IMR-90 (cell line): Measurements from ENCODE around the gene ORM1. TPM values are rescaled to one million over a fixed set of nuclear protein-coding genes. Genes with fewer than 3 reads are reported as not detected.

Experiments used
- ATAC-seq: fragments of 200-7000 bp; cut with Tn5 transposase; 2 replicates; pipeline ENCODE4 v1.9.1; 2020; ENCODE audit warnings: low read depth, mild to moderate bottlenecking, moderate library complexity
- BruUV-seq: library from RNA; stranded (reverse); fragments of 400-500 nt; replicated peaks from 2 replicates; lab custom pipeline; 2021; lab: Mats Ljungman, UMichigan
- CTCF ChIA-PET: fragments of 300-600 bp; formaldehyde crosslinking; extraction: SDS; loops from one replicate; lab custom pipeline; 2021; ENCODE audit warnings: antibody characterized with exemption; lab: Yijun Ruan, JAX
- POLR2A ChIA-PET: fragments of 300-600 bp; sonication (Branson Sonifier 250); formaldehyde crosslinking; loops from one replicate; lab custom pipeline; 2022; ENCODE audit warnings: antibody characterized with exemption; ENCODE audit not compliant: unreplicated experiment; lab: Charles Lee
- DNase-seq: peaks from one replicate; pipeline ENCODE4 v3.0.0; 2013
- H2AFZ ChIP-seq: replicated peaks from 2 replicates; pipeline ENCODE3; 2013; ENCODE audit warnings: low read length, mild to moderate bottlenecking; ENCODE audit not compliant: poor library complexity
- H2AK5ac ChIP-seq: 2 replicates; pipeline ENCODE4 v1.6.1; 2013; ENCODE audit warnings: low read depth, low read length, inconsistent platforms
- H2AK9ac ChIP-seq: replicated peaks from 2 replicates; pipeline ENCODE3; 2013; ENCODE audit warnings: mild to moderate bottlenecking, low read depth, low read length, moderate library complexity; ENCODE audit not compliant: poor library complexity
- H2BK120ac ChIP-seq: 2 replicates; pipeline ENCODE4 v1.6.1; 2013; ENCODE audit warnings: low read depth, low read length, inconsistent platforms
- H2BK15ac ChIP-seq: 3 replicates; pipeline ENCODE4 v1.6.1; 2013; ENCODE audit warnings: low read depth, low read length, inconsistent platforms
- H2BK20ac ChIP-seq: 2 replicates; pipeline ENCODE4 v1.6.1; 2013; ENCODE audit warnings: low read depth, mild to moderate bottlenecking, inconsistent platforms, low read length, moderate library complexity
- H2BK5ac ChIP-seq: 2 replicates; pipeline ENCODE4 v1.6.1; 2013; ENCODE audit warnings: mild to moderate bottlenecking, low read depth, low read length, inconsistent platforms; ENCODE audit not compliant: poor library complexity, severe bottlenecking
- H3K14ac ChIP-seq: replicated peaks from 2 replicates; pipeline ENCODE4 v1.6.1; 2013; ENCODE audit warnings: low read depth, low read length, inconsistent platforms
- H3K18ac ChIP-seq: 2 replicates; pipeline ENCODE4 v1.6.1; 2013; ENCODE audit warnings: low read depth, low read length, control low read depth
- H3K23ac ChIP-seq: 2 replicates; pipeline ENCODE4 v1.6.1; 2013; ENCODE audit warnings: low read depth, low read length, inconsistent platforms
- H3K27ac ChIP-seq: 2 replicates; pipeline ENCODE4 v1.5.1; 2013; ENCODE audit warnings: mild to moderate bottlenecking, control low read depth, low read length; ENCODE audit not compliant: insufficient read depth
- H3K27me3 ChIP-seq: 2 replicates; pipeline ENCODE4 v1.6.1; 2013; ENCODE audit warnings: low read length; ENCODE audit not compliant: control insufficient read depth, insufficient read depth
- H3K36me3 ChIP-seq: 2 replicates; pipeline ENCODE4 v1.6.1; 2013; ENCODE audit warnings: low read length, mixed read lengths; ENCODE audit not compliant: control insufficient read depth, insufficient read depth
- H3K4ac ChIP-seq: 2 replicates; pipeline ENCODE4 v1.6.1; 2013; ENCODE audit warnings: low read depth, low read length, inconsistent platforms
- H3K4me1 ChIP-seq: 2 replicates; pipeline ENCODE4 v1.6.1; 2013; ENCODE audit warnings: low read length, mixed read lengths; ENCODE audit not compliant: control insufficient read depth, insufficient read depth
- H3K4me2 ChIP-seq: 2 replicates; pipeline ENCODE4 v1.6.1; 2013; ENCODE audit warnings: low read depth, mild to moderate bottlenecking, control low read depth, low read length, moderate library complexity
- H3K4me3 ChIP-seq: 2 replicates; pipeline ENCODE4 v1.5.1; 2013; ENCODE audit warnings: low read depth, mild to moderate bottlenecking, control low read depth, low read length, moderate library complexity; ENCODE audit not compliant: insufficient read depth
- H3K56ac ChIP-seq: 2 replicates; pipeline ENCODE4 v1.6.1; 2013; ENCODE audit warnings: low read length, inconsistent platforms; ENCODE audit not compliant: insufficient read depth; ENCODE audit errors: extremely low read depth
- H3K79me1 ChIP-seq, 2 experiments: 2 replicates each; pipeline ENCODE4 v1.6.1; 2013; ENCODE audit warnings: low read length in 2 of 2, inconsistent platforms in 1 of 2, low read depth in 1 of 2
- H3K9ac ChIP-seq: 2 replicates; pipeline ENCODE4 v1.6.1; 2013; ENCODE audit warnings: low read depth, low read length, control low read depth
- H3K9me1 ChIP-seq: 2 replicates; pipeline ENCODE4 v1.6.1; 2013; ENCODE audit warnings: low read length, inconsistent platforms; ENCODE audit not compliant: insufficient read depth
- H3K9me3 ChIP-seq: 2 replicates; pipeline ENCODE4 v1.6.1; 2013; ENCODE audit warnings: low read length; ENCODE audit not compliant: control insufficient read depth, insufficient read depth
- H4K20me1 ChIP-seq: 2 replicates; pipeline ENCODE4 v1.6.1; 2013; ENCODE audit warnings: low read length, inconsistent platforms; ENCODE audit not compliant: insufficient read depth
- H4K5ac ChIP-seq: 2 replicates; pipeline ENCODE4 v1.6.1; 2013; ENCODE audit warnings: mild to moderate bottlenecking, low read depth, low read length, control low read depth
- H4K8ac ChIP-seq, 2 experiments: 2 replicates each; pipeline ENCODE4 v1.6.1; 2013; ENCODE audit warnings: low read depth in 2 of 2, low read length in 2 of 2, control low read depth in 1 of 2, inconsistent platforms in 1 of 2
- H4K91ac ChIP-seq: 2 replicates; pipeline ENCODE4 v1.6.1; 2013; ENCODE audit warnings: low read depth, low read length, inconsistent platforms; ENCODE audit not compliant: insufficient read depth
- BHLHE40 ChIP-seq: fragments of 150-350 bp; IDR thresholded peaks from 2 replicates; pipeline ENCODE4 v1.6.1; 2016; ENCODE audit warnings: mild to moderate bottlenecking, low read depth, low read length
- CEBPB ChIP-seq: IDR thresholded peaks from 2 replicates; pipeline ENCODE4 v1.6.1; 2012; ENCODE audit warnings: low read depth, low read length, improper control_type of control experiment
- CHD1 ChIP-seq: IDR thresholded peaks from 2 replicates; pipeline ENCODE4 v1.6.1; 2012; ENCODE audit warnings: low read depth, low read length, improper control_type of control experiment
- CTCF ChIP-seq: conservative IDR thresholded peaks from 2 replicates; pipeline ENCODE4 v1.5.1; 2012; ENCODE audit warnings: mild to moderate bottlenecking, low read depth, low read length, improper control_type of control experiment
- ELK1 ChIP-seq: fragments of 150-350 bp; IDR thresholded peaks from 2 replicates; pipeline ENCODE4 v1.6.1; 2016; ENCODE audit warnings: low read depth, mild to moderate bottlenecking, low read length, moderate library complexity, borderline replicate concordance
- FOS ChIP-seq: fragments of 150-350 bp; IDR thresholded peaks from 2 replicates; pipeline ENCODE4 v1.6.1; 2016; ENCODE audit warnings: low read depth, low read length
- MAFK ChIP-seq: IDR thresholded peaks from 2 replicates; pipeline ENCODE4 v1.6.1; 2012; ENCODE audit warnings: low read depth, low read length, improper control_type of control experiment
- MAZ ChIP-seq: IDR thresholded peaks from 2 replicates; pipeline ENCODE4 v1.6.1; 2012; ENCODE audit warnings: low read depth, mild to moderate bottlenecking, low read length, improper control_type of control experiment, moderate library complexity, borderline replicate concordance
- MXI1 ChIP-seq: IDR thresholded peaks from 2 replicates; pipeline ENCODE4 v1.6.1; 2012; ENCODE audit warnings: low read depth, mild to moderate bottlenecking, low read length, moderate library complexity, borderline replicate concordance
- NFE2L2 ChIP-seq: fragments of 150-350 bp; IDR thresholded peaks from 2 replicates; pipeline ENCODE4 v1.6.1; 2016; ENCODE audit warnings: low read depth, mild to moderate bottlenecking, low read length
- POLR2A ChIP-seq: IDR thresholded peaks from 2 replicates; pipeline ENCODE4 v1.6.1; 2012; ENCODE audit warnings: mild to moderate bottlenecking, low read depth, low read length
- RAD21 ChIP-seq: IDR thresholded peaks from 2 replicates; pipeline ENCODE4 v1.6.1; 2012; ENCODE audit warnings: low read length, improper control_type of control experiment
- RCOR1 ChIP-seq: IDR thresholded peaks from 2 replicates; pipeline ENCODE4 v1.6.1; 2012; ENCODE audit warnings: mild to moderate bottlenecking, low read length, improper control_type of control experiment; ENCODE audit not compliant: insufficient replicate concordance
- RFX5 ChIP-seq: IDR thresholded peaks from 2 replicates; pipeline ENCODE4 v1.8.0; 2012; ENCODE audit warnings: low read depth, mild to moderate bottlenecking, low read length, moderate library complexity
- SMC3 ChIP-seq: fragments of 150-350 bp; IDR thresholded peaks from 2 replicates; pipeline ENCODE4 v1.6.1; 2016; ENCODE audit warnings: low read depth, mild to moderate bottlenecking, antibody characterized with exemption, low read length, moderate library complexity
- USF2 ChIP-seq: fragments of 150-350 bp; IDR thresholded peaks from 2 replicates; pipeline ENCODE4 v1.6.1; 2017; ENCODE audit warnings: mild to moderate bottlenecking, antibody characterized with exemption, low read length, low read depth
- WGBS, 2 experiments: methylation state at CpG; one replicate each; pipeline versions ENCODE4 v1.1.5 to v1.1.7; 2013; ENCODE audit warnings: missing lambda C conversion rate in 2 of 2; ENCODE audit not compliant: insufficient read length in 1 of 2; ENCODE audit errors: extremely low coverage in 2 of 2; 5-methylcytosine and 5-hydroxymethylcytosine counted together
- dilution Hi-C: fragments of 300-500 bp; cut with HindIII; formaldehyde crosslinking; loops from one replicate; pipeline ENCODE4 v1.14.3; 2018; ENCODE audit warnings: low sequenced_read_pairs; ENCODE audit not compliant: unreplicated experiment
- in situ Hi-C: fragments of 300-500 bp; cut with MboI; formaldehyde crosslinking; loops from 3 replicates; pipeline ENCODE4 v1.14.3; 2019; ENCODE audit warnings: low sequenced_read_pairs, inconsistent platforms, mixed read lengths
- intact Hi-C: fragments of 100-400 bp; cut with micrococcal nuclease; formaldehyde crosslinking; loops from 2 replicates; pipeline ENCODE4 v1.10.0; 2022
- polyA plus RNA-seq, 3 experiments: library from polyadenylated mRNA; depleted of rRNA; stranded (reverse); fragments of >200 nt; gene quantifications; 2 replicates each; pipeline ENCODE4 v1.2.3, GENCODE V29; 2012; ENCODE audit warnings: low replicate concordance in 1 of 3
- total RNA-seq: library from RNA; depleted of rRNA; stranded (reverse); fragments of >200 nt; gene quantifications from 2 replicates; pipeline ENCODE4 v1.2.3, GENCODE V29; 2012

Gene ORM1
- total and polyA plus RNA-seq, 2 of the 4 experiments (the other 2 are of a cell fraction), result 0.18 TPM; not detected in 1

- no peak overlapping the region for H3K9ac ChIP-seq
- no peak overlapping the region for H2BK120ac ChIP-seq
- no peak overlapping the region for H4K8ac ChIP-seq
- H4K91ac ChIP-seq, result no peak overlapping the region
- no peaks in the 10 kb centered on the region for H4K20me1 ChIP-seq
- no peak overlapping the region for H2AK5ac ChIP-seq
- TF ChIP-seq MAZ, result no peak
- TF ChIP-seq NFE2L2, result no peak
- no peak for TF ChIP-seq CHD1
- no peak for TF ChIP-seq MXI1
- TF ChIP-seq SMC3, result no peak
- TF ChIP-seq RCOR1, result no peak
- no peak for TF ChIP-seq ELK1
- no peak for TF ChIP-seq CTCF
- no peak for TF ChIP-seq POLR2A
- TF ChIP-seq RAD21, result no peak
- TF ChIP-seq MAFK, result no peak
- TF ChIP-seq USF2, result no peak
- no peak for TF ChIP-seq FOS
- TF ChIP-seq RFX5, result no peak
- TF ChIP-seq BHLHE40, result no peak
- no peak for TF ChIP-seq CEBPB
- dilution Hi-C loops, result no loop called here
- H3K27ac ChIP-seq, result no peak overlapping the region
- H3K4me1 ChIP-seq, result no peaks in the 10 kb centered on the region
- no peak overlapping the region for H2AFZ ChIP-seq
- in situ Hi-C loops, result no loop called here
- H3K27me3 ChIP-seq, result no peaks in the 10 kb centered on the region
- POLR2A ChIA-PET, result no interaction called here
- no peak overlapping the region for H3K23ac ChIP-seq
- H3K18ac ChIP-seq, result no peak overlapping the region
- no peaks in the 10 kb centered on the region for H3K79me1 ChIP-seq
- no peak overlapping the region for H2BK5ac ChIP-seq
- no peak overlapping the region for H3K14ac ChIP-seq
- intact Hi-C loops, result no loop called here
- no peak overlapping the region for H2BK15ac ChIP-seq
- DNase-seq (no peak), ATAC-seq (no peak)
- no peak overlapping the region for H3K4me3 ChIP-seq
- H3K9me3 ChIP-seq, result no peaks in the 10 kb centered on the region
- WGBS, 2 experiments, result no CpG with 5 or more reads among the region's 4 CpGs
- no peaks in the 10 kb centered on the region for H3K9me1 ChIP-seq
- no peak overlapping the region for H3K4me2 ChIP-seq
- H3K4ac ChIP-seq, result no peak overlapping the region
- H2BK20ac ChIP-seq, result no peak overlapping the region
- H3K36me3 ChIP-seq, result peaks cover 20% of the 10 kb centered on the region
- CTCF ChIA-PET, result interaction anchor here (1.0 kb wide), 1 partner anchor 200 kb away, joined by 3 read pairs; no protein-coding TSS in a partner anchor
- no TSS peak for BruUV-seq
- H2AK9ac ChIP-seq, result no peak overlapping the region
- no peak overlapping the region for H4K5ac ChIP-seq
- no peak overlapping the region for H3K56ac ChIP-seq
Measured at GRCh38 chr9:114300153-114300845, 22.6 kb upstream of the ORM1 start.
